GM19395 (cell line): ENCODE measurements around the gene CPLX4.
A peak's percentile ranks its signal among the peaks of the same experiment; 100 is the strongest.
"Not testable (repeated sequence)": the region's sequence is repeated elsewhere in the genome, so short reads cannot be mapped to it uniquely, and the experiment has no call there.

Experiments
- ATAC-seq: cut with Tn5 transposase; IDR thresholded peaks from one replicate; pipeline ENCODE4 v1.9.1; 2021; ENCODE audit warnings: mild to moderate bottlenecking, moderate library complexity; ENCODE audit not compliant: unreplicated experiment

CPLX4 gene

GRCh38 chr18:59271606-59272220, 46.7 kb downstream of the CPLX4 start:
- ATAC-seq, result no peak

GRCh38 chr18:59270689-59271257, 47.7 kb downstream of the CPLX4 start:
- ATAC-seq, result no peak

- ATAC-seq, result no peak
Observed at GRCh38 chr18:59269563-59270119, 48.8 kb downstream of the CPLX4 start.

GRCh38 chr18:59268721-59269562, 49.5 kb downstream of the CPLX4 start:
- no peak for ATAC-seq

GRCh38 chr18:59268127-59268720, 50.2 kb downstream of the CPLX4 start:
- no peak for ATAC-seq

- ATAC-seq, result no peak
Observed at GRCh38 chr18:59267503-59268126, 50.8 kb downstream of the CPLX4 start.

GRCh38 chr18:59266886-59267502, 51.5 kb downstream of the CPLX4 start:
- no peak for ATAC-seq

GRCh38 chr18:59266459-59266858, 52.0 kb downstream of the CPLX4 start:
- no peak for ATAC-seq

- ATAC-seq, result no peak
Observed at GRCh38 chr18:59265974-59266369, 52.5 kb downstream of the CPLX4 start.

GRCh38 chr18:59265246-59265973, 53.0 kb downstream of the CPLX4 start:
- ATAC-seq, result peak; percentile 60

- no peak for ATAC-seq
Observed at GRCh38 chr18:59264651-59265245, 53.7 kb downstream of the CPLX4 start.

GRCh38 chr18:59264121-59264571, 54.3 kb downstream of the CPLX4 start:
- ATAC-seq, result no peak

- no peak for ATAC-seq
Observed at GRCh38 chr18:59263661-59264060, 54.8 kb downstream of the CPLX4 start.

- not testable (repeated sequence) for ATAC-seq
Observed at GRCh38 chr18:59262243-59262642, 56.2 kb downstream of the CPLX4 start.

GRCh38 chr18:59261842-59262241, 56.6 kb downstream of the CPLX4 start:
- not testable (repeated sequence) for ATAC-seq

- ATAC-seq, result not testable (repeated sequence)
Observed at GRCh38 chr18:59255491-59255890, 63.0 kb downstream of the CPLX4 start.

- ATAC-seq, result no peak
Observed at GRCh38 chr18:59249199-59249774, 69.2 kb downstream of the CPLX4 start.

GRCh38 chr18:59246796-59247195, 71.7 kb downstream of the CPLX4 start:
- ATAC-seq, result no peak
